Umbilical cord (tissue), 2 donors: ENCODE measurements around the gene MORN1. TPM values are rescaled to one million over a fixed set of nuclear protein-coding genes. Genes with fewer than 3 reads are reported as not detected.
"Not testable (repeated sequence)": the region's sequence is repeated elsewhere in the genome, so short reads cannot be mapped to it uniquely, and the experiment has no call there.

Source experiments
- DNase-seq: peaks from one replicate; pipeline ENCODE4 v3.0.0-alpha.2; 2015; ENCODE audit warnings: low spot score
- total RNA-seq: library from RNA; depleted of rRNA; stranded (reverse); fragments of >200 nt; gene quantifications from one replicate; pipeline ENCODE4 v1.2.3, GENCODE V29; 2014; ENCODE audit warnings: low replicate concordance; ENCODE audit not compliant: insufficient read depth

The MORN1 gene
- total RNA-seq, 1 donor from 2014 or later: 8.4 TPM

GRCh38 chr1:2307064-2307605 lies 84.2 kb downstream of the MORN1 start:
- no peak for DNase-seq

- no peak for DNase-seq
These were observed 85.0 kb downstream of the MORN1 start for GRCh38 chr1:2306151-2306978.

GRCh38 chr1:2304921-2305681 lies 86.3 kb downstream of the MORN1 start:
- DNase-seq: peak; percentile 74

GRCh38 chr1:2304282-2304681 lies 87.1 kb downstream of the MORN1 start:
- DNase-seq: no peak

GRCh38 chr1:2303781-2304180 lies 87.6 kb downstream of the MORN1 start:
- no peak for DNase-seq

GRCh38 chr1:2303016-2303775 lies 88.2 kb downstream of the MORN1 start:
- no peak for DNase-seq

GRCh38 chr1:2302292-2302925 lies 88.9 kb downstream of the MORN1 start:
- DNase-seq: no peak

GRCh38 chr1:2301607-2302291 lies 89.6 kb downstream of the MORN1 start:
- DNase-seq: no peak

- peak; percentile 79 for DNase-seq
These were observed 90.3 kb downstream of the MORN1 start for GRCh38 chr1:2300851-2301606.

GRCh38 chr1:2300004-2300771 lies 91.2 kb downstream of the MORN1 start:
- DNase-seq: no peak

GRCh38 chr1:2299131-2299627 lies 92.2 kb downstream of the MORN1 start:
- DNase-seq: no peak

- DNase-seq: no peak
These were observed 92.7 kb downstream of the MORN1 start for GRCh38 chr1:2298685-2299084.

GRCh38 chr1:2297246-2298011 lies 93.9 kb downstream of the MORN1 start:
- DNase-seq: no peak

- no peak for DNase-seq
These were observed 94.7 kb downstream of the MORN1 start for GRCh38 chr1:2296614-2297013.

GRCh38 chr1:2296211-2296610 lies 95.1 kb downstream of the MORN1 start:
- DNase-seq: not testable (repeated sequence)

GRCh38 chr1:2295526-2295925 lies 95.8 kb downstream of the MORN1 start:
- no peak for DNase-seq

GRCh38 chr1:2294725-2295078 lies 96.7 kb downstream of the MORN1 start:
- no peak for DNase-seq

GRCh38 chr1:2294033-2294724 lies 97.2 kb downstream of the MORN1 start:
- no peak for DNase-seq
